IMR-90 (cell line): ENCODE results near the gene CELF6. TPM values are rescaled to one million over a fixed set of nuclear protein-coding genes. Genes with fewer than 3 reads are reported as not detected.

Experiments used
- ATAC-seq: fragments of 200-7000 bp; cut with Tn5 transposase; 2 replicates; pipeline ENCODE4 v1.9.1; 2020; ENCODE audit warnings: low read depth, mild to moderate bottlenecking, moderate library complexity
- BruUV-seq: library from RNA; stranded (reverse); fragments of 400-500 nt; replicated peaks from 2 replicates; lab custom pipeline; 2021; lab: Mats Ljungman, UMichigan
- CTCF ChIA-PET: fragments of 300-600 bp; formaldehyde crosslinking; extraction: SDS; loops from one replicate; lab custom pipeline; 2021; ENCODE audit warnings: antibody characterized with exemption; lab: Yijun Ruan, JAX
- POLR2A ChIA-PET: fragments of 300-600 bp; sonication (Branson Sonifier 250); formaldehyde crosslinking; loops from one replicate; lab custom pipeline; 2022; ENCODE audit warnings: antibody characterized with exemption; ENCODE audit not compliant: unreplicated experiment; lab: Charles Lee
- DNase-seq: peaks from one replicate; pipeline ENCODE4 v3.0.0; 2013
- H2AFZ ChIP-seq: replicated peaks from 2 replicates; pipeline ENCODE3; 2013; ENCODE audit warnings: low read length, mild to moderate bottlenecking; ENCODE audit not compliant: poor library complexity
- H2AK5ac ChIP-seq: 2 replicates; pipeline ENCODE4 v1.6.1; 2013; ENCODE audit warnings: low read depth, low read length, inconsistent platforms
- H2AK9ac ChIP-seq: replicated peaks from 2 replicates; pipeline ENCODE3; 2013; ENCODE audit warnings: mild to moderate bottlenecking, low read depth, low read length, moderate library complexity; ENCODE audit not compliant: poor library complexity
- H2BK120ac ChIP-seq: 2 replicates; pipeline ENCODE4 v1.6.1; 2013; ENCODE audit warnings: low read depth, low read length, inconsistent platforms
- H2BK15ac ChIP-seq: 3 replicates; pipeline ENCODE4 v1.6.1; 2013; ENCODE audit warnings: low read depth, low read length, inconsistent platforms
- H2BK20ac ChIP-seq: 2 replicates; pipeline ENCODE4 v1.6.1; 2013; ENCODE audit warnings: low read depth, mild to moderate bottlenecking, inconsistent platforms, low read length, moderate library complexity
- H2BK5ac ChIP-seq: 2 replicates; pipeline ENCODE4 v1.6.1; 2013; ENCODE audit warnings: mild to moderate bottlenecking, low read depth, low read length, inconsistent platforms; ENCODE audit not compliant: poor library complexity, severe bottlenecking
- H3K14ac ChIP-seq: replicated peaks from 2 replicates; pipeline ENCODE4 v1.6.1; 2013; ENCODE audit warnings: low read depth, low read length, inconsistent platforms
- H3K18ac ChIP-seq: 2 replicates; pipeline ENCODE4 v1.6.1; 2013; ENCODE audit warnings: low read depth, low read length, control low read depth
- H3K23ac ChIP-seq: 2 replicates; pipeline ENCODE4 v1.6.1; 2013; ENCODE audit warnings: low read depth, low read length, inconsistent platforms
- H3K27ac ChIP-seq: 2 replicates; pipeline ENCODE4 v1.5.1; 2013; ENCODE audit warnings: mild to moderate bottlenecking, control low read depth, low read length; ENCODE audit not compliant: insufficient read depth
- H3K27me3 ChIP-seq: 2 replicates; pipeline ENCODE4 v1.6.1; 2013; ENCODE audit warnings: low read length; ENCODE audit not compliant: control insufficient read depth, insufficient read depth
- H3K36me3 ChIP-seq: 2 replicates; pipeline ENCODE4 v1.6.1; 2013; ENCODE audit warnings: low read length, mixed read lengths; ENCODE audit not compliant: control insufficient read depth, insufficient read depth
- H3K4ac ChIP-seq: 2 replicates; pipeline ENCODE4 v1.6.1; 2013; ENCODE audit warnings: low read depth, low read length, inconsistent platforms
- H3K4me1 ChIP-seq: 2 replicates; pipeline ENCODE4 v1.6.1; 2013; ENCODE audit warnings: low read length, mixed read lengths; ENCODE audit not compliant: control insufficient read depth, insufficient read depth
- H3K4me2 ChIP-seq: 2 replicates; pipeline ENCODE4 v1.6.1; 2013; ENCODE audit warnings: low read depth, mild to moderate bottlenecking, control low read depth, low read length, moderate library complexity
- H3K4me3 ChIP-seq: 2 replicates; pipeline ENCODE4 v1.5.1; 2013; ENCODE audit warnings: low read depth, mild to moderate bottlenecking, control low read depth, low read length, moderate library complexity; ENCODE audit not compliant: insufficient read depth
- H3K56ac ChIP-seq: 2 replicates; pipeline ENCODE4 v1.6.1; 2013; ENCODE audit warnings: low read length, inconsistent platforms; ENCODE audit not compliant: insufficient read depth; ENCODE audit errors: extremely low read depth
- H3K79me1 ChIP-seq, 2 experiments: 2 replicates each; pipeline ENCODE4 v1.6.1; 2013; ENCODE audit warnings: low read length in 2 of 2, inconsistent platforms in 1 of 2, low read depth in 1 of 2
- H3K9ac ChIP-seq: 2 replicates; pipeline ENCODE4 v1.6.1; 2013; ENCODE audit warnings: low read depth, low read length, control low read depth
- H3K9me1 ChIP-seq: 2 replicates; pipeline ENCODE4 v1.6.1; 2013; ENCODE audit warnings: low read length, inconsistent platforms; ENCODE audit not compliant: insufficient read depth
- H3K9me3 ChIP-seq: 2 replicates; pipeline ENCODE4 v1.6.1; 2013; ENCODE audit warnings: low read length; ENCODE audit not compliant: control insufficient read depth, insufficient read depth
- H4K20me1 ChIP-seq: 2 replicates; pipeline ENCODE4 v1.6.1; 2013; ENCODE audit warnings: low read length, inconsistent platforms; ENCODE audit not compliant: insufficient read depth
- H4K5ac ChIP-seq: 2 replicates; pipeline ENCODE4 v1.6.1; 2013; ENCODE audit warnings: mild to moderate bottlenecking, low read depth, low read length, control low read depth
- H4K8ac ChIP-seq, 2 experiments: 2 replicates each; pipeline ENCODE4 v1.6.1; 2013; ENCODE audit warnings: low read depth in 2 of 2, low read length in 2 of 2, control low read depth in 1 of 2, inconsistent platforms in 1 of 2
- H4K91ac ChIP-seq: 2 replicates; pipeline ENCODE4 v1.6.1; 2013; ENCODE audit warnings: low read depth, low read length, inconsistent platforms; ENCODE audit not compliant: insufficient read depth
- CEBPB ChIP-seq: IDR thresholded peaks from 2 replicates; pipeline ENCODE4 v1.6.1; 2012; ENCODE audit warnings: low read depth, low read length, improper control_type of control experiment
- CTCF ChIP-seq: conservative IDR thresholded peaks from 2 replicates; pipeline ENCODE4 v1.5.1; 2012; ENCODE audit warnings: mild to moderate bottlenecking, low read depth, low read length, improper control_type of control experiment
- MAFK ChIP-seq: IDR thresholded peaks from 2 replicates; pipeline ENCODE4 v1.6.1; 2012; ENCODE audit warnings: low read depth, low read length, improper control_type of control experiment
- MAZ ChIP-seq: IDR thresholded peaks from 2 replicates; pipeline ENCODE4 v1.6.1; 2012; ENCODE audit warnings: low read depth, mild to moderate bottlenecking, low read length, improper control_type of control experiment, moderate library complexity, borderline replicate concordance
- NFE2L2 ChIP-seq: fragments of 150-350 bp; IDR thresholded peaks from 2 replicates; pipeline ENCODE4 v1.6.1; 2016; ENCODE audit warnings: low read depth, mild to moderate bottlenecking, low read length
- RAD21 ChIP-seq: IDR thresholded peaks from 2 replicates; pipeline ENCODE4 v1.6.1; 2012; ENCODE audit warnings: low read length, improper control_type of control experiment
- RCOR1 ChIP-seq: IDR thresholded peaks from 2 replicates; pipeline ENCODE4 v1.6.1; 2012; ENCODE audit warnings: mild to moderate bottlenecking, low read length, improper control_type of control experiment; ENCODE audit not compliant: insufficient replicate concordance
- RFX5 ChIP-seq: IDR thresholded peaks from 2 replicates; pipeline ENCODE4 v1.8.0; 2012; ENCODE audit warnings: low read depth, mild to moderate bottlenecking, low read length, moderate library complexity
- SMC3 ChIP-seq: fragments of 150-350 bp; IDR thresholded peaks from 2 replicates; pipeline ENCODE4 v1.6.1; 2016; ENCODE audit warnings: low read depth, mild to moderate bottlenecking, antibody characterized with exemption, low read length, moderate library complexity
- USF2 ChIP-seq: fragments of 150-350 bp; IDR thresholded peaks from 2 replicates; pipeline ENCODE4 v1.6.1; 2017; ENCODE audit warnings: mild to moderate bottlenecking, antibody characterized with exemption, low read length, low read depth
- WGBS, 2 experiments: methylation state at CpG; one replicate each; pipeline versions ENCODE4 v1.1.5 to v1.1.7; 2013; ENCODE audit warnings: missing lambda C conversion rate in 2 of 2; ENCODE audit not compliant: insufficient read length in 1 of 2; ENCODE audit errors: extremely low coverage in 2 of 2; 5-methylcytosine and 5-hydroxymethylcytosine counted together
- dilution Hi-C: fragments of 300-500 bp; cut with HindIII; formaldehyde crosslinking; loops from one replicate; pipeline ENCODE4 v1.14.3; 2018; ENCODE audit warnings: low sequenced_read_pairs; ENCODE audit not compliant: unreplicated experiment
- in situ Hi-C: fragments of 300-500 bp; cut with MboI; formaldehyde crosslinking; loops from 3 replicates; pipeline ENCODE4 v1.14.3; 2019; ENCODE audit warnings: low sequenced_read_pairs, inconsistent platforms, mixed read lengths
- intact Hi-C: fragments of 100-400 bp; cut with micrococcal nuclease; formaldehyde crosslinking; loops from 2 replicates; pipeline ENCODE4 v1.10.0; 2022
- polyA plus RNA-seq, 3 experiments: library from polyadenylated mRNA; depleted of rRNA; stranded (reverse); fragments of >200 nt; gene quantifications; 2 replicates each; pipeline ENCODE4 v1.2.3, GENCODE V29; 2012; ENCODE audit warnings: low replicate concordance in 1 of 3
- total RNA-seq: library from RNA; depleted of rRNA; stranded (reverse); fragments of >200 nt; gene quantifications from 2 replicates; pipeline ENCODE4 v1.2.3, GENCODE V29; 2012

Gene CELF6
- total and polyA plus RNA-seq, 2 of the 4 experiments (the other 2 are of a cell fraction): 0.07 TPM; not detected in 1

- no peaks in the 10 kb centered on the region for H3K36me3 ChIP-seq
- no TSS peak for BruUV-seq
- ChIA-PET POLR2A (no interaction called here), CTCF (interaction anchor here (1.0 to 1.2 kb wide), 4 partner anchors 9 to 287 kb away, joined by 3 to 4 read pairs (median 3); no protein-coding TSS in a partner anchor)
- in situ Hi-C loops: no loop called here
- H2AK9ac ChIP-seq: no peak overlapping the region
- dilution Hi-C loops: no loop called here
- intact Hi-C loops: no loop called here
- DNase-seq: no peak
- no peak overlapping the region for H3K14ac ChIP-seq
- ATAC-seq: no peak
- H2BK15ac ChIP-seq: no peak overlapping the region
- no peaks in the 10 kb centered on the region for H3K9me3 ChIP-seq
- no peak overlapping the region for H2BK120ac ChIP-seq
- H4K8ac ChIP-seq: no peak overlapping the region
- no peak overlapping the region for H2BK5ac ChIP-seq
- H3K18ac ChIP-seq: no peak overlapping the region
- H3K56ac ChIP-seq: no peak overlapping the region
- no peak overlapping the region for H3K4me2 ChIP-seq
- no peaks in the 10 kb centered on the region for H3K4me1 ChIP-seq
- no peak overlapping the region for H3K27ac ChIP-seq
- TF ChIP-seq RCOR1: no peak
- TF ChIP-seq MAZ: no peak
- TF ChIP-seq RAD21: no peak
- TF ChIP-seq USF2: no peak
- no peak for TF ChIP-seq CEBPB
- TF ChIP-seq NFE2L2: no peak
- no peak for TF ChIP-seq CTCF
- TF ChIP-seq SMC3: no peak
- no peak for TF ChIP-seq MAFK
- TF ChIP-seq RFX5: no peak
- no peak overlapping the region for H3K4me3 ChIP-seq
- H4K20me1 ChIP-seq: no peaks in the 10 kb centered on the region; the same call in 1 of the 2 replicates
- no peak overlapping the region for H3K4ac ChIP-seq
- no peak overlapping the region for H3K9ac ChIP-seq
- no peak overlapping the region for H2BK20ac ChIP-seq
- H4K5ac ChIP-seq: no peak overlapping the region
- no CpG with 5 or more reads among the region's 2 CpGs for WGBS, 2 experiments
- H3K27me3 ChIP-seq: peaks cover 31% of the 10 kb centered on the region
- no peak overlapping the region for H3K23ac ChIP-seq
- H2AK5ac ChIP-seq: no peak overlapping the region
- no peaks in the 10 kb centered on the region for H3K79me1 ChIP-seq
- H2AFZ ChIP-seq: no peak overlapping the region
- H4K91ac ChIP-seq: no peak overlapping the region
- no peaks in the 10 kb centered on the region for H3K9me1 ChIP-seq
Observed at GRCh38 chr15:72313448-72313840, 6.5 kb downstream of the CELF6 start.
